ENCODE results near the gene JARID2. TPM values are rescaled to one million over a fixed set of nuclear protein-coding genes. Genes with fewer than 3 reads are reported as not detected.
A peak's percentile ranks its signal among the peaks of the same experiment; 100 is the strongest.

The JARID2 gene
- total and polyA plus RNA-seq, 9 of the 15 experiments (the other 6 are each of a cell fraction or from before 2014, with no cell fraction given): 5.0 to 29.0 (median 15.6) TPM

DNA sequence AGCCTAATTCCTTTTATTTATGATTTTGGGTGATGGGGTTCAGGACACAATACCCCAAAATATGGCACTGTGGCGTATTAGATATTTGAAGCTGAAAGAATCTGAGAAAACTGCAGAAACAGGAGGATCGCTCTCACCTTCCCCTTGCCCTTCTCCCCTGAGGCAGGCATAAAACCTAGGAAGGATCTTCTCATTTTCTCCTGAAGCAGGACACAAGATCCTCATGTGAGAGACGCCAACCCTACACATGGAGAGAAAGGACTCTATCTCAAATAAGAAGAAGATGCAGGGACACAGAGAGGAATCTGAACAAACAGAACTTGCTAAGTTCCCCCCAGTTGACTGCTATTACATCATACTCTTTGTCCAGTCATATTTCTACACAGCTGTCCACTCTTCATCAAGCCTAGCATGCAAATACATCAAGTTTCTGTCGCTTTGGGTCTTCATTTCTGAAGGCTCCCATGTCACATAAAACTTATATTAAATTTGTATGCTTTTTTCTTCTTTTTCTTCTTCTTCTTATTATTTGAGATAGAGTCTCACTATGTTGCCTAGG is 307.9 kb downstream of the JARID2 start (continued):
- TF ChIP-seq, protein P1, sequence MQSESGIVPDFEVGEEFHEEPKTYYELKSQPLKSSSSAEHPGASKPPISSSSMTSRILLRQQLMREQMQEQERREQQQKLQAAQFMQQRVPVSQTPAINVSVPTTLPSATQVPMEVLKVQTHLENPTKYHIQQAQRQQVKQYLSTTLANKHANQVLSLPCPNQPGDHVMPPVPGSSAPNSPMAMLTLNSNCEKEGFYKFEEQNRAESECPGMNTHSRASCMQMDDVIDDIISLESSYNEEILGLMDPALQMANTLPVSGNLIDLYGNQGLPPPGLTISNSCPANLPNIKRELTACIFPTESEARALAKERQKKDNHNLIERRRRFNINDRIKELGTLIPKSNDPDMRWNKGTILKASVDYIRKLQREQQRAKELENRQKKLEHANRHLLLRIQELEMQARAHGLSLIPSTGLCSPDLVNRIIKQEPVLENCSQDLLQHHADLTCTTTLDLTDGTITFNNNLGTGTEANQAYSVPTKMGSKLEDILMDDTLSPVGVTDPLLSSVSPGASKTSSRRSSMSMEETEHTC (IDR thresholded peaks at IDR 0.05): no peak
- TF ChIP-seq SETDB1 (IDR thresholded peaks at IDR 0.05; ENCODE audit: low read length): no peak
- TF ChIP-seq, protein P2, sequence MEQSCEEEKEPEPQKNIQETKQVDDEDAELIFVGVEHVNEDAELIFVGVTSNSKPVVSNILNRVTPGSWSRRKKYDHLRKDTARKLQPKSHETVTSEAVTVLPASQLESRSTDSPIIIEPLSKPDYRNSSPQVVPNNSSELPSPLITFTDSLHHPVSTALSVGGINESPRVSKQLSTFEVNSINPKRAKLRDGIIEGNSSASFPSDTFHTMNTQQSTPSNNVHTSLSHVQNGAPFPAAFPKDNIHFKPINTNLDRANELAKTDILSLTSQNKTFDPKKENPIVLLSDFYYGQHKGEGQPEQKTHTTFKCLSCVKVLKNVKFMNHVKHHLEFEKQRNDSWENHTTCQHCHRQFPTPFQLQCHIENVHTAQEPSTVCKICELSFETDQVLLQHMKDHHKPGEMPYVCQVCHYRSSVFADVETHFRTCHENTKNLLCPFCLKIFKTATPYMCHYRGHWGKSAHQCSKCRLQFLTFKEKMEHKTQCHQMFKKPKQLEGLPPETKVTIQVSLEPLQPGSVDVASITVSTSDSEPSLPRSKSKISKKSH (CRISPR knock-in tag; IDR thresholded peaks at IDR 0.05): no peak
- TF ChIP-seq CEBPB (tag; IDR thresholded peaks at IDR 0.05): peak; percentile 81
- no peak for TF ChIP-seq ZNF778 (CRISPR knock-in tag; IDR thresholded peaks at IDR 0.05)
- TF ChIP-seq RBM34 (IDR thresholded peaks at IDR 0.05; ENCODE audit: borderline replicate concordance, insufficient read depth, low read length): no peak
- no peak for TF ChIP-seq ZC3H11A (IDR thresholded peaks at IDR 0.05; ENCODE audit: low read depth, low read length)
- no peak for TF ChIP-seq ZNF586 (CRISPR knock-in tag; conservative IDR thresholded peaks at IDR 0.05)
- TF ChIP-seq CBX3 (IDR thresholded peaks at IDR 0.05; ENCODE audit: borderline replicate concordance in 1 of 2, low read length in 2 of 2): no peak
- TF ChIP-seq, protein P3, sequence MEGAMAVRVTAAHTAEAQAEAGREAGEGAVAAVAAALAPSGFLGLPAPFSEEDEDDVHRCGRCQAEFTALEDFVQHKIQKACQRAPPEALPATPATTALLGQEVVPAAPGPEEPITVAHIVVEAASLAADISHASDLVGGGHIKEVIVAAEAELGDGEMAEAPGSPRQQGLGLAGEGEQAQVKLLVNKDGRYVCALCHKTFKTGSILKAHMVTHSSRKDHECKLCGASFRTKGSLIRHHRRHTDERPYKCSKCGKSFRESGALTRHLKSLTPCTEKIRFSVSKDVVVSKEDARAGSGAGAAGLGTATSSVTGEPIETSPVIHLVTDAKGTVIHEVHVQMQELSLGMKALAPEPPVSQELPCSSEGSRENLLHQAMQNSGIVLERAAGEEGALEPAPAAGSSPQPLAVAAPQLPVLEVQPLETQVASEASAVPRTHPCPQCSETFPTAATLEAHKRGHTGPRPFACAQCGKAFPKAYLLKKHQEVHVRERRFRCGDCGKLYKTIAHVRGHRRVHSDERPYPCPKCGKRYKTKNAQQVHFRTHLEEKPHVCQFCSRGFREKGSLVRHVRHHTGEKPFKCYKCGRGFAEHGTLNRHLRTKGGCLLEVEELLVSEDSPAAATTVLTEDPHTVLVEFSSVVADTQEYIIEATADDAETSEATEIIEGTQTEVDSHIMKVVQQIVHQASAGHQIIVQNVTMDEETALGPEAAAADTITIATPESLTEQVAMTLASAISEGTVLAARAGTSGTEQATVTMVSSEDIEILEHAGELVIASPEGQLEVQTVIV (CRISPR knock-in tag; IDR thresholded peaks at IDR 0.05; ENCODE audit: borderline replicate concordance): no peak
- TF ChIP-seq FOXA1 (IDR thresholded peaks at IDR 0.05; ENCODE audit: borderline replicate concordance): no peak
- TF ChIP-seq SP2 (IDR thresholded peaks at IDR 0.05; ENCODE audit: extremely low read depth, low read depth, low read length, poor library complexity, severe bottlenecking): no peak
- TF ChIP-seq ARID2 (IDR thresholded peaks at IDR 0.05): no peak
- TF ChIP-seq ZNF551 (CRISPR knock-in tag; IDR thresholded peaks at IDR 0.05): no peak
- no peak for TF ChIP-seq ILF3 (IDR thresholded peaks at IDR 0.05; ENCODE audit: borderline replicate concordance)
- TF ChIP-seq ZNF696 (CRISPR knock-in tag; conservative IDR thresholded peaks at IDR 0.05): no peak
- no peak for TF ChIP-seq GTF2A2 (tag; IDR thresholded peaks at IDR 0.05)
- TF ChIP-seq, protein P4, sequence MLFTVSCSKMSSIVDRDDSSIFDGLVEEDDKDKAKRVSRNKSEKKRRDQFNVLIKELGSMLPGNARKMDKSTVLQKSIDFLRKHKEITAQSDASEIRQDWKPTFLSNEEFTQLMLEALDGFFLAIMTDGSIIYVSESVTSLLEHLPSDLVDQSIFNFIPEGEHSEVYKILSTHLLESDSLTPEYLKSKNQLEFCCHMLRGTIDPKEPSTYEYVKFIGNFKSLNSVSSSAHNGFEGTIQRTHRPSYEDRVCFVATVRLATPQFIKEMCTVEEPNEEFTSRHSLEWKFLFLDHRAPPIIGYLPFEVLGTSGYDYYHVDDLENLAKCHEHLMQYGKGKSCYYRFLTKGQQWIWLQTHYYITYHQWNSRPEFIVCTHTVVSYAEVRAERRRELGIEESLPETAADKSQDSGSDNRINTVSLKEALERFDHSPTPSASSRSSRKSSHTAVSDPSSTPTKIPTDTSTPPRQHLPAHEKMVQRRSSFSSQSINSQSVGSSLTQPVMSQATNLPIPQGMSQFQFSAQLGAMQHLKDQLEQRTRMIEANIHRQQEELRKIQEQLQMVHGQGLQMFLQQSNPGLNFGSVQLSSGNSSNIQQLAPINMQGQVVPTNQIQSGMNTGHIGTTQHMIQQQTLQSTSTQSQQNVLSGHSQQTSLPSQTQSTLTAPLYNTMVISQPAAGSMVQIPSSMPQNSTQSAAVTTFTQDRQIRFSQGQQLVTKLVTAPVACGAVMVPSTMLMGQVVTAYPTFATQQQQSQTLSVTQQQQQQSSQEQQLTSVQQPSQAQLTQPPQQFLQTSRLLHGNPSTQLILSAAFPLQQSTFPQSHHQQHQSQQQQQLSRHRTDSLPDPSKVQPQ (CRISPR knock-in tag; IDR thresholded peaks at IDR 0.05; ENCODE audit: borderline replicate concordance): no peak
- no peak for TF ChIP-seq SAP30 (IDR thresholded peaks at IDR 0.05; ENCODE audit: borderline replicate concordance, insufficient read depth, low read depth, low read length, poor library complexity, severe bottlenecking)
- no peak for TF ChIP-seq TCFL5 (CRISPR knock-in tag; conservative IDR thresholded peaks at IDR 0.05)
- no peak for TF ChIP-seq CREM (IDR thresholded peaks at IDR 0.05; ENCODE audit: low read depth)

Measured in K562 (cell line).